ENCODE results near the gene ERVH48-1. TPM values are rescaled to one million over a fixed set of nuclear protein-coding genes. Genes with fewer than 3 reads are reported as not detected.
"Not testable (repeated sequence)": the region's sequence is repeated elsewhere in the genome, so short reads cannot be mapped to it uniquely, and the experiment has no call there.

The ERVH48-1 gene
- total and polyA plus RNA-seq, 2 experiments from 2014 or later: 5.4 to 14.8 TPM

DNA sequence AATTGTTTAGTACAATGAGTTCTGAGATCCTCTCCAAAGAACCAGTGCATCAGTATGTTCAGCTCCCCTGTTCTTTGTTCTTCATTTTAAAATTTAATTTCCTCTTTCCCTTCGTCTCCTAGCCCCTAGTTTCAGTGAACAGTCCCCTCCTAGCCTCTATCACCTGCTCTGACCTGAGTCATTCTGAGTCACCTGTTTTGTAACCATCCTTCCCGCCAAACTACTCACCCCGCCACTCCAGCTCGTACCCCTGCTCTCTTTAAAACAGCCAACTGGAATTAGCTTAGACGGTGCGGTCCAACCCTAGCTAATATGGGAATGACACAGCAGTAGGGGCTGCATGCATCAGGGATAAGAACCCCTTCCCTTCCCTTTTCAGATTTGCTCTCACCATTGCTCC lies 16.8 kb upstream of the ERVH48-1 start:
- H3K4me3 ChIP-seq: no peak overlapping the region
- no peak for DNase-seq (ENCODE audit: low spot score)
- H3K27me3 ChIP-seq: no peaks in the 10 kb centered on the region
- no peak overlapping the region for H3K27ac ChIP-seq
- no peaks in the 10 kb centered on the region for H4K20me1 ChIP-seq (ENCODE audit: insufficient read depth, poor library complexity, severe bottlenecking)
- H3K4me2 ChIP-seq: no peak overlapping the region
- no peaks in the 10 kb centered on the region for H3K79me2 ChIP-seq
- H3K9me3 ChIP-seq (ENCODE audit: low read depth): no peaks in the 10 kb centered on the region
- H2AFZ ChIP-seq: no peak overlapping the region
- 81% methylated on average over 6 of the region's 6 CpGs for WGBS (ENCODE audit: low lambda C conversion rate, missing lambda C conversion rate)
- TF ChIP-seq EZH2phosphoT487 (IDR thresholded peaks at IDR 0.05; ENCODE audit: low read depth, severe bottlenecking, unreplicated experiment): no peak
- no peak for TF ChIP-seq EZH2 (IDR thresholded peaks at IDR 0.05; ENCODE audit: borderline replicate concordance)
- no peak for TF ChIP-seq CTCF (IDR thresholded peaks at IDR 0.05; ENCODE audit: poor library complexity)
- H3K4me1 ChIP-seq (ENCODE audit: insufficient read depth): peaks cover 12% of the 10 kb centered on the region
- H3K36me3 ChIP-seq (replicated peaks; ENCODE audit: insufficient read depth, low read depth): no peaks in the 10 kb centered on the region
- H3K9me2 ChIP-seq (replicated peaks; ENCODE audit: insufficient read depth): no peaks in the 10 kb centered on the region

GRCh38 chr21:42941696-42942085 lies 16.3 kb upstream of the ERVH48-1 start:
- Histone ChIP-seq H4K20me1 (ENCODE audit: insufficient read depth, poor library complexity, severe bottlenecking) (no peaks in the 10 kb centered on the region), H3K4me2 (no peak overlapping the region), H3K4me1 (ENCODE audit: insufficient read depth) (peaks cover 18% of the 10 kb centered on the region), H2AFZ (no peak overlapping the region), H3K27me3 (no peaks in the 10 kb centered on the region), H3K79me2 (no peaks in the 10 kb centered on the region), H3K36me3 (replicated peaks; ENCODE audit: insufficient read depth, low read depth) (no peaks in the 10 kb centered on the region), H3K4me3 (no peak overlapping the region), H3K27ac (no peak overlapping the region), H3K9me3 (ENCODE audit: low read depth) (no peaks in the 10 kb centered on the region), H3K9me2 (replicated peaks; ENCODE audit: insufficient read depth) (no peaks in the 10 kb centered on the region)
- no peak for DNase-seq (ENCODE audit: low spot score)
- TF ChIP-seq EZH2 (IDR thresholded peaks at IDR 0.05; ENCODE audit: borderline replicate concordance): no peak
- no peak for TF ChIP-seq EZH2phosphoT487 (IDR thresholded peaks at IDR 0.05; ENCODE audit: low read depth, severe bottlenecking, unreplicated experiment)
- TF ChIP-seq CTCF (IDR thresholded peaks at IDR 0.05; ENCODE audit: poor library complexity): no peak
- 75% methylated on average over 6 of the region's 6 CpGs for WGBS (ENCODE audit: low lambda C conversion rate, missing lambda C conversion rate)

- peak; percentile 83 for DNase-seq (ENCODE audit: low spot score)
- Histone ChIP-seq H3K4me2 (peak overlapping the region; percentile 55), H3K4me3 (no peak overlapping the region), H3K9me2 (replicated peaks; ENCODE audit: insufficient read depth) (no peaks in the 10 kb centered on the region), H3K27me3 (no peaks in the 10 kb centered on the region), H4K20me1 (ENCODE audit: insufficient read depth, poor library complexity, severe bottlenecking) (no peaks in the 10 kb centered on the region), H2AFZ (no peak overlapping the region), H3K79me2 (no peaks in the 10 kb centered on the region), H3K27ac (peak overlapping the region; percentile 72), H3K4me1 (ENCODE audit: insufficient read depth) (peaks cover 25% of the 10 kb centered on the region), H3K9me3 (ENCODE audit: low read depth) (no peaks in the 10 kb centered on the region), H3K36me3 (replicated peaks; ENCODE audit: insufficient read depth, low read depth) (no peaks in the 10 kb centered on the region)
- no peak for TF ChIP-seq CTCF (IDR thresholded peaks at IDR 0.05; ENCODE audit: poor library complexity)
- TF ChIP-seq EZH2phosphoT487 (IDR thresholded peaks at IDR 0.05; ENCODE audit: low read depth, severe bottlenecking, unreplicated experiment): no peak
- no peak for TF ChIP-seq EZH2 (IDR thresholded peaks at IDR 0.05; ENCODE audit: borderline replicate concordance)
- 62% methylated on average over 16 of the region's 16 CpGs for WGBS (ENCODE audit: low lambda C conversion rate, missing lambda C conversion rate)
These were observed 14.4 kb upstream of the ERVH48-1 start for GRCh38 chr21:42939582-42940413.

DNA sequence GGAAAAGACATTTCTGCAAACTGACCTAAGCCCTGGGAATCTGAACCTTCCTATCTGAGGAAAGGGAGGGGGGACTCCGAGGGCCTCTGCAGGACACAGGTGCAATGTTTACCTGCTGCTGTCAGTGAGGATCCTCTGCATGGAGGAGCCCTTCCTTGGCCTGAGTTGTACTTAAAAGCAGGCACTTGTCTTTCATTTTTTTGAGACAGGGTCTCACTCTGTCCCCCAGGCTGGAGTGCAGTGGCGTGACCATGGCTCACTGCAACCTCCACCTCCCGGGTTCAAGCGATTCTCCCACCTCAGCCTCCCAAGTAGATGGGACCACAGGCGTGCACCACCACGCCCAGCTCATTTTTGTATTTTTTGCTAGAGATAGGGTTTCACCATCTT lies 13.2 kb upstream of the ERVH48-1 start:
- H3K36me3 ChIP-seq (replicated peaks; ENCODE audit: insufficient read depth, low read depth); DNase-seq (ENCODE audit: low spot score); H3K79me2 ChIP-seq; H3K27me3 ChIP-seq; H4K20me1 ChIP-seq (ENCODE audit: insufficient read depth, poor library complexity, severe bottlenecking); H3K4me3 ChIP-seq; H3K27ac ChIP-seq; H2AFZ ChIP-seq; H3K4me2 ChIP-seq; H3K9me2 ChIP-seq (replicated peaks; ENCODE audit: insufficient read depth); H3K9me3 ChIP-seq (ENCODE audit: low read depth): not testable (repeated sequence)
- peaks cover 35% of the 10 kb centered on the region for H3K4me1 ChIP-seq (ENCODE audit: insufficient read depth)
- WGBS (ENCODE audit: low lambda C conversion rate, missing lambda C conversion rate): 90% methylated on average over 6 of the region's 6 CpGs

Data from hepatocyte (in vitro differentiated cells).